ENCODE results near the gene SOCS4. TPM values are rescaled to one million over a fixed set of nuclear protein-coding genes. Genes with fewer than 3 reads are reported as not detected.

Gene SOCS4
- total RNA-seq, 1 experiment from 2014 or later: 19.9 TPM

DNA sequence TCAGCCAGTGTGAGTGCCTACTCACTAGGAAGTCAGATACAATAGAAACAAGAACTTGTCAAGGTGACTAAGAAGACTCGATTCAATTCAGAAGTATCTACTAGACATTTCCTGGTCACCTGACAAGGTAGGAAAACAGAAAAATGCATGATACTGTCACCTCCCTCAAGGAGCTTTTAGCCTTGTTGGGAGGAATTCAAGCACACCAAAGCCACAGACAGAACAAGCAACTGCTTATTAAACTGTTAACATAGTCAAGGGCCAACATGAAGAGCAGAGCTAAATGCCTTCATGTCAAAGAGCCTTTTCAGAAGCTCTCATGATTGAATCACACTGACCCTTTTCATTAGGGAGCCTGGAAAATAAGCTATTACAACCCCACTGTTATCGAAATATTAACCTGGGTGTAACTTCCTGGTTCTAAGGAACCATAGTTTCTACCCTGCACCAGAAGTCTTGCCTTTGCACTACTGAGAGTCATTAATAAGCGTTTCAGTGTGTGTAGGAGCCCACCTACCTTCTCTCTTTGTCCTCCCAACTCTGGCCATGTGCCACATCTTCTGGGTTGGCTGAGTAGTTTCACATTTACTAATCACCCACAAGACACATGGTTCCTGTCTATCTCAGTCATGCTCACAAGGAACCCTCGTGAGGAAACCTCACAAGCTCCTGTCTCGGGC, 71.0 kb downstream of the SOCS4 start:
- peak overlapping the region; percentile 41; the same call in 1 of the 2 replicates for H3K27ac ChIP-seq (ENCODE audit: low read length)
- CTCF ChIA-PET: no interaction called here
- H3K9me3 ChIP-seq (ENCODE audit: control insufficient read depth, insufficient read depth, low read depth, low read length): no peaks in the 10 kb centered on the region
- no peak for DNase-seq (ENCODE audit: low read depth, low spot score)
- H3K27me3 ChIP-seq (ENCODE audit: control insufficient read depth, insufficient read depth, low read length): no peaks in the 10 kb centered on the region
- peaks cover 18% of the 10 kb centered on the region for H3K4me1 ChIP-seq (ENCODE audit: control insufficient read depth, insufficient read depth, low read length)
- no peak overlapping the region for H3K4me3 ChIP-seq (ENCODE audit: low read depth in 2 of 2, low read length in 2 of 2)
- no peak for TF ChIP-seq TCF7L2 (IDR thresholded peaks at IDR 0.05; ENCODE audit: low read depth, low read length)
- TF ChIP-seq, protein P1, sequence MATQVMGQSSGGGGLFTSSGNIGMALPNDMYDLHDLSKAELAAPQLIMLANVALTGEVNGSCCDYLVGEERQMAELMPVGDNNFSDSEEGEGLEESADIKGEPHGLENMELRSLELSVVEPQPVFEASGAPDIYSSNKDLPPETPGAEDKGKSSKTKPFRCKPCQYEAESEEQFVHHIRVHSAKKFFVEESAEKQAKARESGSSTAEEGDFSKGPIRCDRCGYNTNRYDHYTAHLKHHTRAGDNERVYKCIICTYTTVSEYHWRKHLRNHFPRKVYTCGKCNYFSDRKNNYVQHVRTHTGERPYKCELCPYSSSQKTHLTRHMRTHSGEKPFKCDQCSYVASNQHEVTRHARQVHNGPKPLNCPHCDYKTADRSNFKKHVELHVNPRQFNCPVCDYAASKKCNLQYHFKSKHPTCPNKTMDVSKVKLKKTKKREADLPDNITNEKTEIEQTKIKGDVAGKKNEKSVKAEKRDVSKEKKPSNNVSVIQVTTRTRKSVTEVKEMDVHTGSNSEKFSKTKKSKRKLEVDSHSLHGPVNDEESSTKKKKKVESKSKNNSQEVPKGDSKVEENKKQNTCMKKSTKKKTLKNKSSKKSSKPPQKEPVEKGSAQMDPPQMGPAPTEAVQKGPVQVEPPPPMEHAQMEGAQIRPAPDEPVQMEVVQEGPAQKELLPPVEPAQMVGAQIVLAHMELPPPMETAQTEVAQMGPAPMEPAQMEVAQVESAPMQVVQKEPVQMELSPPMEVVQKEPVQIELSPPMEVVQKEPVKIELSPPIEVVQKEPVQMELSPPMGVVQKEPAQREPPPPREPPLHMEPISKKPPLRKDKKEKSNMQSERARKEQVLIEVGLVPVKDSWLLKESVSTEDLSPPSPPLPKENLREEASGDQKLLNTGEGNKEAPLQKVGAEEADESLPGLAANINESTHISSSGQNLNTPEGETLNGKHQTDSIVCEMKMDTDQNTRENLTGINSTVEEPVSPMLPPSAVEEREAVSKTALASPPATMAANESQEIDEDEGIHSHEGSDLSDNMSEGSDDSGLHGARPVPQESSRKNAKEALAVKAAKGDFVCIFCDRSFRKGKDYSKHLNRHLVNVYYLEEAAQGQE (IDR thresholded peaks at IDR 0.05; ENCODE audit: insufficient read depth in 1 of 2, low read depth in 2 of 2, low read length in 1 of 2): no peak
- H3K36me3 ChIP-seq (ENCODE audit: control insufficient read depth, insufficient read depth, low read length): no peaks in the 10 kb centered on the region
- intact Hi-C loops (cut with micrococcal nuclease; ENCODE audit: unreplicated experiment) (no loop called here), in situ Hi-C loops (cut with HindIII; ENCODE audit: low pct_unique_long_range_greater_than_20kb, low sequenced_read_pairs) (no loop called here)
- POLR2A ChIA-PET: no interaction called here
- ATAC-seq: no peak
- BruUV-seq (replicated peaks): no TSS peak

DNA sequence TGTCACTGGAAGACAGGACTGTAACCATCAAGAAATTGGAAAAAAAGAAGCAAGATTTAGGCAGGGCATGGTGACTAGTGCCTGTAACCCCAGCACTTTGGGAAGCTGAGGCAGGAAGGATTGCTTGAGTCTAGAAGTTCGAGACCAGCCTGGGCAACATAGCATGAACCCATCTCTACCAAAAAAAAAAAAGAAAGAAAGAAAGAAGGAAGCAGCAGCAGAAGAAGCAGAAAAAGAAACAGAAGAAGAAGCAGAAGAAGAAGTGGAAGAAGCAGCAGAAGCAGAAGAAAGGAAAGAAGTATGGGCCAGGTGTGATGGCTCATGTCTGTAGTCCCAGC, 71.5 kb downstream of the SOCS4 start:
- H3K4me1 ChIP-seq (ENCODE audit: control insufficient read depth, insufficient read depth, low read length): peaks cover 23% of the 10 kb centered on the region
- H3K36me3 ChIP-seq (ENCODE audit: control insufficient read depth, insufficient read depth, low read length): no peaks in the 10 kb centered on the region
- no TSS peak for BruUV-seq (replicated peaks)
- DNase-seq (ENCODE audit: low read depth, low spot score) (no peak), ATAC-seq (no peak)
- in situ Hi-C loops (cut with HindIII; ENCODE audit: low pct_unique_long_range_greater_than_20kb, low sequenced_read_pairs) (no loop called here), intact Hi-C loops (cut with micrococcal nuclease; ENCODE audit: unreplicated experiment) (no loop called here)
- POLR2A ChIA-PET: no interaction called here
- no peaks in the 10 kb centered on the region for H3K27me3 ChIP-seq (ENCODE audit: control insufficient read depth, insufficient read depth, low read length)
- no peaks in the 10 kb centered on the region for H3K9me3 ChIP-seq (ENCODE audit: control insufficient read depth, insufficient read depth, low read depth, low read length)
- H3K27ac ChIP-seq (ENCODE audit: low read length): no peak overlapping the region; the same call in 1 of the 2 replicates
- TF ChIP-seq SIN3A (IDR thresholded peaks at IDR 0.05; ENCODE audit: borderline replicate concordance, insufficient read depth, low read depth, low read length) (no peak), TCF7L2 (IDR thresholded peaks at IDR 0.05; ENCODE audit: low read depth, low read length) (no peak)
- CTCF ChIA-PET: no interaction called here
- no peak overlapping the region for H3K4me3 ChIP-seq (ENCODE audit: low read depth in 2 of 2, low read length in 2 of 2)

Other genes starting within 250 kb of the SOCS4 start
- 3.6 TPM for gene GCH1, start 124.4 kb upstream of the SOCS4 start, total RNA-seq (2021; ENCODE audit: unreplicated experiment)
- 21.7 TPM for gene WDHD1, start 137 bp upstream of the SOCS4 start, total RNA-seq (2021; ENCODE audit: unreplicated experiment)
- 79.4 TPM for gene MAPK1IP1L, start 24.4 kb downstream of the SOCS4 start, total RNA-seq (2021; ENCODE audit: unreplicated experiment)
- 146 TPM for gene LGALS3, start 102.0 kb downstream of the SOCS4 start, total RNA-seq (2021; ENCODE audit: unreplicated experiment)
- gene DLGAP5, start 164.3 kb downstream of the SOCS4 start, total RNA-seq (2021; ENCODE audit: unreplicated experiment): 48.7 TPM
- gene FBXO34, start 244.2 kb downstream of the SOCS4 start, total RNA-seq (2021; ENCODE audit: unreplicated experiment): 18.8 TPM

All from Panc1 (cell line).